ENCODE data around the gene CDON.

Gene CDON

DNA sequence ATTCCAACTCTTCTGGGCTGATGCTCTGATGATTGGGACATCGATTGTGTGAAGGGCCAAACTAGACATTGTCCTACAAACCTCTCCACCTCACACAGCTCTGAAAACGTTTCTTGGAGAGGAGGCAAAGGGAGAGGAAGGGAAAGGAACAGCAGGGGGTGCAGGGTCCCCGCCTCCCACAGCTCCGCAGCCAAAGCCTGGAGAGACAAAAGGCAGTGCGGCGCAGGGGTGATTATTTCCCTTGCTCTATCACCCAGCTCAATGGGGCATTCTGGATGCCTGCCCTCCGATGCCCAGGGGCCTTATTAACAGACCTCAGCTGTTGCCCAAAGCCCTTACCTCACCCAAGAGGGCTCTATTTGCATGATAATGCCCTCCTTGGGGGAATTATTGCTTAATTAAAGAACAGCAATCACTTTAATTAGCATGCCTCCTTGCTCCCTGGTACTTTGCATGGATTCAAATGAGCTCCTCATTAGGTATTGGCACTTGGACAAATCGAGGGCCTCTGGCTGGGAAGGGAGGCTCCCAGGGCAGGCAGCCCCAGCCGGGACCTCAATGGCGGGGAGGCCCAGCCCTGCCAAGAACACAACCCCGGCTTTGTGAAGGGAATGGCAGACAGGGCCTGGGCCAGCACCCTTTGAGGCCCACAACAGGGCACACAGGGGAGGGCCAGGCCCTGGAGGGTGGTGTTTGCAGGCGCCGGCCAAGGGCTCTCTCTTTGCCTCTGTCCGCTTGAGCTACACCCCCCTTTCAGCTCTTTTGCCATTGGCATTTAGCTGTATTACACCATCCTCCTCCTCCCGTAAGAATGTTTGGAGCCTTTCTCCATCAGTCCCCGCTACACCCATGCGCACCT is 19.8 kb upstream of the CDON start:
- Histone ChIP-seq H2BK15ac (ENCODE audit: low read length) (peak overlapping the region; percentile 42), H3K4me1 (ENCODE audit: control insufficient read depth in 2 of 2, insufficient read depth in 1 of 2, low read depth in 1 of 2, low read length in 2 of 2) (peaks cover 6 to 44% of the 10 kb centered on the region in 2 donors), H3K9me3 (replicated peaks in 1 of 2; ENCODE audit: control insufficient read depth in 2 of 2, insufficient read depth in 1 of 2, low read depth in 1 of 2, low read length in 2 of 2) (no peaks in the 10 kb centered on the region), H2BK5ac (ENCODE audit: low read length) (no peak overlapping the region), H3K4me2 (ENCODE audit: insufficient read depth, low read length, poor library complexity, severe bottlenecking) (peak overlapping the region; percentile 11), H2BK120ac (ENCODE audit: low read depth, low read length) (peak overlapping the region; percentile 32), H3K23ac (ENCODE audit: low read depth, low read length, poor library complexity) (no peak overlapping the region), H3K9ac (ENCODE audit: low read depth, low read length, poor library complexity) (no peak overlapping the region), H3K79me1 (ENCODE audit: low read depth, low read length) (no peaks in the 10 kb centered on the region), H2AFZ (ENCODE audit: low read length) (no peak overlapping the region), H3K14ac (ENCODE audit: low read length) (no peak overlapping the region), H2BK12ac (ENCODE audit: low read length) (no peak overlapping the region), H3K36me3 (replicated peaks in 1 of 2; ENCODE audit: control insufficient read depth in 2 of 2, insufficient read depth in 2 of 2, low read length in 2 of 2) (no peaks in the 10 kb centered on the region), H3K27ac (replicated peaks; ENCODE audit: low read length) (no peak overlapping the region), H4K8ac (ENCODE audit: low read depth, low read length) (no peak overlapping the region), H3K18ac (ENCODE audit: low read length) (peak overlapping the region; percentile 79), H4K91ac (ENCODE audit: low read depth, low read length, poor library complexity) (no peak overlapping the region), H2AK5ac (ENCODE audit: low read depth, low read length) (peak overlapping the region; percentile 40), H3K27me3 (ENCODE audit: control insufficient read depth in 3 of 3, insufficient read depth in 3 of 3, low read depth in 1 of 3, low read length in 3 of 3) (peaks cover 0 to 55% (median 13%) of the 10 kb centered on the region in 3 experiments), H3K4ac (ENCODE audit: low read length) (no peak overlapping the region), H3K4me3 (ENCODE audit: low read length in 2 of 2) (no peak overlapping the region)
- no peak for DNase-seq (ENCODE audit: low spot score)
- no CpG with 5 or more reads among the region's 17 CpGs for WGBS, 2 donors (ENCODE audit: extremely low coverage in 2 of 2, insufficient read length in 2 of 2, insufficient replicate concordance in 1 of 2)

DNA sequence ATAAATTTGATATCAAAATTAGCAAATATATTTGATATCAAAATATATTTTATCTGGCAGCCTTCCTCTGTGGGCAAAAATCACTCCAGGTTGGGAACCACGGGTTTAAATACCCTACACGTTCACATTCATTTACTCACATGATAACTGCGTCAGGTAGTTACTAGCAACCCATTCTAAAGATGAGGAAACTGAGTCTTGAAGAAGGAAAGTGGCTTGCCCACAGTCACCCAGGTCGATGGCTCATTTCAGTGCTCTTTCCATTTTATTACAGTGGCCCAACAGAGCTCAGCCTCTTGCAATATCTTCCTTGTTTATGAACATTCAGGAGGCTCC is 19.2 kb upstream of the CDON start:
- Histone ChIP-seq H3K14ac (ENCODE audit: low read length) (no peak overlapping the region), H2BK120ac (ENCODE audit: low read depth, low read length) (no peak overlapping the region), H4K91ac (ENCODE audit: low read depth, low read length, poor library complexity) (no peak overlapping the region), H3K4me1 (ENCODE audit: control insufficient read depth in 2 of 2, insufficient read depth in 1 of 2, low read depth in 1 of 2, low read length in 2 of 2) (peaks cover 6 to 44% of the 10 kb centered on the region in 2 donors), H3K4me3 (ENCODE audit: low read length in 2 of 2) (no peak overlapping the region), H3K23ac (ENCODE audit: low read depth, low read length, poor library complexity) (no peak overlapping the region), H4K8ac (ENCODE audit: low read depth, low read length) (no peak overlapping the region), H3K4ac (ENCODE audit: low read length) (no peak overlapping the region), H3K79me1 (ENCODE audit: low read depth, low read length) (no peaks in the 10 kb centered on the region), H3K9me3 (replicated peaks in 1 of 2; ENCODE audit: control insufficient read depth in 2 of 2, insufficient read depth in 1 of 2, low read depth in 1 of 2, low read length in 2 of 2) (no peaks in the 10 kb centered on the region), H3K18ac (ENCODE audit: low read length) (no peak overlapping the region), H3K36me3 (replicated peaks in 1 of 2; ENCODE audit: control insufficient read depth in 2 of 2, insufficient read depth in 2 of 2, low read length in 2 of 2) (no peaks in the 10 kb centered on the region), H3K4me2 (ENCODE audit: insufficient read depth, low read length, poor library complexity, severe bottlenecking) (no peak overlapping the region), H2AK5ac (ENCODE audit: low read depth, low read length) (no peak overlapping the region), H2BK15ac (ENCODE audit: low read length) (no peak overlapping the region), H2BK5ac (ENCODE audit: low read length) (no peak overlapping the region), H2AFZ (ENCODE audit: low read length) (no peak overlapping the region), H2BK12ac (ENCODE audit: low read length) (no peak overlapping the region), H3K9ac (ENCODE audit: low read depth, low read length, poor library complexity) (no peak overlapping the region), H3K27ac (replicated peaks; ENCODE audit: low read length) (no peak overlapping the region), H3K27me3 (ENCODE audit: control insufficient read depth in 3 of 3, insufficient read depth in 3 of 3, low read depth in 1 of 3, low read length in 3 of 3) (peaks cover 0 to 55% (median 13%) of the 10 kb centered on the region in 3 experiments)
- no CpG with 5 or more reads among the region's 4 CpGs for WGBS, 2 donors (ENCODE audit: extremely low coverage in 2 of 2, insufficient read length in 2 of 2, insufficient replicate concordance in 1 of 2)
- no peak for DNase-seq (ENCODE audit: low spot score)

DNA sequence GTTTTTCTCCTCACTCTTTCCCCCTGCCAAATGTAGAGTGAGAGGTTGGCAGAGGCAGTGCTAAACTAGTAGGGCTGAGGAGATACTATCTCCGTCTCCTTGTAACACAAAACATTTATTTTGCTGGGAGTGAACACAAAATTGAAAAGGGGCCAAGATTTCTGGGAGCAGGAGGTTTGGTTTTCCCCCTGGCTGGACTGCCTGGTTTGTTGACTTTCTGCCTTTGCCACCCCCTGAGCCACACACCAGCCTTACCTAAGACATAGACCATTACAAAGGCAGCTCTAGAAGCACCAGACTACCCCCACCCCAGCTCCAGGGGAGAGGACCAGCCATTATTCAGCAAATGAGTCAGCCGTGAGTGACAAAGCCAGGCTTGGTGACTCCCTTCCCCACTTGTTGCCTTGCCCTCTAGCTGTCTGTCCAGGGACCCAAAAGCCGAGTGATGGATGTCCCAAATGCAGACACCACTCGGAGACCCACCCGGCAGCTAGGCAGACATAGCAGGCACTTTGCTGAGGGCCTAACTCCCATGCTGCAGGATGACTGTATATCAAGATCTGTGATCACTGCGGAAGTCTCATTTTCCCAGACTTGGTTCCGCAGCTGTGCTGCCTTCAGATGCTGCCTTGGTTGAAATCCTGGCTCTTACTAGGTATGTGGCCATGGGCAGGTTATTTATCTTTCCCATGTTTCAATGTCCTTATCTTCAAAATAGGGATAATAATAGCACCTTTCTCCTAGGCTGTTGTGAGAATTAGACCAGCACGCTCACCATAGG is 17.7 kb upstream of the CDON start:
- Histone ChIP-seq H3K79me1 (ENCODE audit: low read depth, low read length) (no peaks in the 10 kb centered on the region), H3K36me3 (replicated peaks in 1 of 2; ENCODE audit: control insufficient read depth in 2 of 2, insufficient read depth in 2 of 2, low read length in 2 of 2) (no peaks in the 10 kb centered on the region), H3K27ac (replicated peaks; ENCODE audit: low read length) (no peak overlapping the region), H3K4ac (ENCODE audit: low read length) (no peak overlapping the region), H2BK5ac (ENCODE audit: low read length) (no peak overlapping the region), H2BK15ac (ENCODE audit: low read length) (no peak overlapping the region), H3K4me1 (ENCODE audit: control insufficient read depth in 2 of 2, insufficient read depth in 1 of 2, low read depth in 1 of 2, low read length in 2 of 2) (peaks cover 6 to 48% of the 10 kb centered on the region in 2 donors), H3K18ac (ENCODE audit: low read length) (peak overlapping the region; percentile 54), H3K14ac (ENCODE audit: low read length) (no peak overlapping the region), H3K4me3 (ENCODE audit: low read length in 2 of 2) (no peak overlapping the region), H3K4me2 (ENCODE audit: insufficient read depth, low read length, poor library complexity, severe bottlenecking) (no peak overlapping the region), H2AFZ (ENCODE audit: low read length) (no peak overlapping the region), H3K9me3 (replicated peaks in 1 of 2; ENCODE audit: control insufficient read depth in 2 of 2, insufficient read depth in 1 of 2, low read depth in 1 of 2, low read length in 2 of 2) (no peaks in the 10 kb centered on the region), H3K23ac (ENCODE audit: low read depth, low read length, poor library complexity) (no peak overlapping the region), H2BK120ac (ENCODE audit: low read depth, low read length) (no peak overlapping the region), H4K8ac (ENCODE audit: low read depth, low read length) (no peak overlapping the region), H2BK12ac (ENCODE audit: low read length) (no peak overlapping the region), H2AK5ac (ENCODE audit: low read depth, low read length) (no peak overlapping the region), H3K27me3 (ENCODE audit: control insufficient read depth in 3 of 3, insufficient read depth in 3 of 3, low read depth in 1 of 3, low read length in 3 of 3) (peaks cover 0 to 46% (median 13%) of the 10 kb centered on the region in 3 experiments), H3K9ac (ENCODE audit: low read depth, low read length, poor library complexity) (no peak overlapping the region), H4K91ac (ENCODE audit: low read depth, low read length, poor library complexity) (no peak overlapping the region)
- no peak for DNase-seq (ENCODE audit: low spot score)
- no CpG with 5 or more reads among the region's 8 CpGs for WGBS, 2 donors (ENCODE audit: extremely low coverage in 2 of 2, insufficient read length in 2 of 2, insufficient replicate concordance in 1 of 2)

DNA sequence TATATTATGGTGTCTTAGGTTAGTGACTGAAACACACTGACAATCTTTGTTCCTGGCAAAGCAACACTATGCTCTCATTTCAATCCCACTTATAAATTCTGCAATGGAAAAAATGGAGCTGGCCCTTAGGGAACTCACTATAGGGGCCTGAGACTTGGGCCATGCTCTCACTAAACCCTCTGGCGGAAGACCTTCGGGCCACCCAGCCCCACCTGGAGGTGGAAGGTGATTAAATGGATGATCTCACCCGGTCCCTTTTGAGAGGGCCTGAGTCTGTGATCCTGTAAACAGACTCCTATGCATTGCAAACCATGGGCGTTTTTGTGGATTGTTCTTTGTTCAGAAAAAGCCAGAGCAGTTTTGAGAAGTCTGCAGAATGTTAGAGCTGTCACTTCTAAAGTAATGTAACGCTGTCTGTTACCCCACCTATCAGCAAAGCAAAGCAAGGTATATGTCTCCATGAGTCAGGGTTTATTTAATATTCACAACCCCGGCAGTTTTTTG is 17.0 kb upstream of the CDON start:
- Histone ChIP-seq H3K36me3 (replicated peaks in 1 of 2; ENCODE audit: control insufficient read depth in 2 of 2, insufficient read depth in 2 of 2, low read length in 2 of 2) (no peaks in the 10 kb centered on the region), H3K4me1 (ENCODE audit: control insufficient read depth in 2 of 2, insufficient read depth in 1 of 2, low read depth in 1 of 2, low read length in 2 of 2) (peaks cover 6 to 46% of the 10 kb centered on the region in 2 donors), H4K8ac (ENCODE audit: low read depth, low read length) (no peak overlapping the region), H3K79me1 (ENCODE audit: low read depth, low read length) (no peaks in the 10 kb centered on the region), H2BK15ac (ENCODE audit: low read length) (no peak overlapping the region), H2AK5ac (ENCODE audit: low read depth, low read length) (no peak overlapping the region), H3K4ac (ENCODE audit: low read length) (no peak overlapping the region), H2AFZ (ENCODE audit: low read length) (no peak overlapping the region), H3K18ac (ENCODE audit: low read length) (no peak overlapping the region), H3K4me3 (ENCODE audit: low read length in 2 of 2) (no peak overlapping the region), H2BK12ac (ENCODE audit: low read length) (no peak overlapping the region), H3K27ac (replicated peaks; ENCODE audit: low read length) (no peak overlapping the region), H3K9me3 (replicated peaks in 1 of 2; ENCODE audit: control insufficient read depth in 2 of 2, insufficient read depth in 1 of 2, low read depth in 1 of 2, low read length in 2 of 2) (no peaks in the 10 kb centered on the region), H3K14ac (ENCODE audit: low read length) (no peak overlapping the region), H2BK5ac (ENCODE audit: low read length) (no peak overlapping the region), H3K27me3 (ENCODE audit: control insufficient read depth in 3 of 3, insufficient read depth in 3 of 3, low read depth in 1 of 3, low read length in 3 of 3) (peaks cover 0 to 41% (median 8%) of the 10 kb centered on the region in 3 experiments), H3K4me2 (ENCODE audit: insufficient read depth, low read length, poor library complexity, severe bottlenecking) (no peak overlapping the region), H3K23ac (ENCODE audit: low read depth, low read length, poor library complexity) (no peak overlapping the region), H2BK120ac (ENCODE audit: low read depth, low read length) (no peak overlapping the region), H3K9ac (ENCODE audit: low read depth, low read length, poor library complexity) (no peak overlapping the region), H4K91ac (ENCODE audit: low read depth, low read length, poor library complexity) (no peak overlapping the region)
- no CpG with 5 or more reads among the region's 6 CpGs for WGBS, 2 donors (ENCODE audit: extremely low coverage in 2 of 2, insufficient read length in 2 of 2, insufficient replicate concordance in 1 of 2)
- DNase-seq (ENCODE audit: low spot score), result no peak

All from neuronal stem cell (in vitro differentiated cells).